Osteoblast (primary cell): ENCODE data around the gene RARB. TPM values are rescaled to one million over a fixed set of nuclear protein-coding genes. Genes with fewer than 3 reads are reported as not detected.

Experiments used
- DNase-seq: peaks from one replicate; pipeline ENCODE4 v3.0.0; 2011; ENCODE audit warnings: low spot score, mixed read lengths; ENCODE audit not compliant: insufficient read length; ENCODE audit errors: missing footprints
- H2AFZ ChIP-seq: 2 replicates; pipeline ENCODE4 v1.6.0; 2011; ENCODE audit warnings: mild to moderate bottlenecking, low read length
- H3K27ac ChIP-seq: 2 replicates; pipeline ENCODE4 v1.5.1; 2011; ENCODE audit warnings: mild to moderate bottlenecking, low read depth, low read length, moderate library complexity
- H3K27me3 ChIP-seq: 2 replicates; pipeline ENCODE4 v1.6.0; 2012; ENCODE audit warnings: mild to moderate bottlenecking, control low read depth, inconsistent platforms, low read length, moderate library complexity; ENCODE audit not compliant: insufficient read depth
- H3K36me3 ChIP-seq: 2 replicates; pipeline ENCODE4 v1.5.1; 2011; ENCODE audit warnings: mild to moderate bottlenecking, low read length, control low read depth, moderate library complexity; ENCODE audit not compliant: insufficient read depth
- H3K4me1 ChIP-seq: 2 replicates; pipeline ENCODE4 v1.5.1; 2011; ENCODE audit warnings: mild to moderate bottlenecking, low read length, control low read depth, moderate library complexity; ENCODE audit not compliant: insufficient read depth
- H3K4me2 ChIP-seq: 2 replicates; pipeline ENCODE4 v1.6.0; 2011; ENCODE audit warnings: mild to moderate bottlenecking, low read length; ENCODE audit not compliant: insufficient read depth
- H3K4me3 ChIP-seq: fragments of 200-600 bp; sonication (generic); 3 replicates; pipeline ENCODE4 v1.5.1; 2012; ENCODE audit warnings: mild to moderate bottlenecking, low read length, inconsistent platforms; ENCODE audit not compliant: insufficient read depth
- H3K79me2 ChIP-seq: 2 replicates; pipeline ENCODE4 v1.6.0; 2012; ENCODE audit warnings: mild to moderate bottlenecking, low read length, control low read depth, inconsistent platforms; ENCODE audit not compliant: insufficient read depth
- H3K9me3 ChIP-seq: 2 replicates; pipeline ENCODE4 v1.5.1; 2011; ENCODE audit warnings: low read depth, low read length, control low read depth
- H4K20me1 ChIP-seq: 2 replicates; pipeline ENCODE4 v1.6.0; 2012; ENCODE audit warnings: mild to moderate bottlenecking, low read length, control low read depth; ENCODE audit not compliant: insufficient read depth
- total RNA-seq: library from RNA; depleted of rRNA; stranded (reverse); fragments of >200 nt; gene quantifications from 2 replicates; pipeline ENCODE4 v1.2.3, GENCODE V29; 2012
- TF ChIP-seq, protein P1 (sequence below): IDR thresholded peaks from 2 replicates; pipeline ENCODE4 v1.5.1; 2011; ENCODE audit warnings: mild to moderate bottlenecking, low read depth, low read length, moderate library complexity; ENCODE audit errors: extremely low read depth

RARB gene
- total RNA-seq, 1 donor = 7.6 TPM

DNA sequence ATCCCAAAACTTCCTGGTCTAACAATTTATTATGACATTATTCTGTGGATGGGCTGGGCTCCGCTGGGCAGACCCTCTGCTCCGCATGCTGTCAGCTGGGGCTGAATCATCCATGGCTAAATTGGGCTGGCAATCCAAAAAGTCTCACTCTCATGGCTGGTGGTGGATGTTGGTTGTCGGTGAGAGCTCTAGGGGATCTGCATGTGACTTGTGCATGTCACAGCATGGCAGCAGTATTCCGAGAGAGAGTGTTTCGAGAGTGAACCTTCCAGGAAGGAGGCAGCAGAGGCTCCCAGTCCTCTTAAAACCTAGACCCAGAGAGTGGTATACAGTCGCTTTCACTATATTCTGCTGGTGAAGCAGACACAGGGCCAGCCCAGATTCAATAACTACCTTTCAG lies 9.9 kb downstream of the RARB start:
- no peaks in the 10 kb centered on the region for H4K20me1 ChIP-seq
- H3K4me3 ChIP-seq = no peak overlapping the region
- no peaks in the 10 kb centered on the region for H3K36me3 ChIP-seq
- no peak overlapping the region for H3K27ac ChIP-seq
- no peaks in the 10 kb centered on the region for H3K9me3 ChIP-seq
- TF ChIP-seq, protein P1, sequence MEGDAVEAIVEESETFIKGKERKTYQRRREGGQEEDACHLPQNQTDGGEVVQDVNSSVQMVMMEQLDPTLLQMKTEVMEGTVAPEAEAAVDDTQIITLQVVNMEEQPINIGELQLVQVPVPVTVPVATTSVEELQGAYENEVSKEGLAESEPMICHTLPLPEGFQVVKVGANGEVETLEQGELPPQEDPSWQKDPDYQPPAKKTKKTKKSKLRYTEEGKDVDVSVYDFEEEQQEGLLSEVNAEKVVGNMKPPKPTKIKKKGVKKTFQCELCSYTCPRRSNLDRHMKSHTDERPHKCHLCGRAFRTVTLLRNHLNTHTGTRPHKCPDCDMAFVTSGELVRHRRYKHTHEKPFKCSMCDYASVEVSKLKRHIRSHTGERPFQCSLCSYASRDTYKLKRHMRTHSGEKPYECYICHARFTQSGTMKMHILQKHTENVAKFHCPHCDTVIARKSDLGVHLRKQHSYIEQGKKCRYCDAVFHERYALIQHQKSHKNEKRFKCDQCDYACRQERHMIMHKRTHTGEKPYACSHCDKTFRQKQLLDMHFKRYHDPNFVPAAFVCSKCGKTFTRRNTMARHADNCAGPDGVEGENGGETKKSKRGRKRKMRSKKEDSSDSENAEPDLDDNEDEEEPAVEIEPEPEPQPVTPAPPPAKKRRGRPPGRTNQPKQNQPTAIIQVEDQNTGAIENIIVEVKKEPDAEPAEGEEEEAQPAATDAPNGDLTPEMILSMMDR = no peak
- no peak for DNase-seq
- H3K4me1 ChIP-seq = peaks cover 17% of the 10 kb centered on the region
- H3K79me2 ChIP-seq = peaks cover 65% of the 10 kb centered on the region
- H3K27me3 ChIP-seq = no peaks in the 10 kb centered on the region
- peak overlapping the region; percentile 9 for H3K4me2 ChIP-seq
- H2AFZ ChIP-seq = no peak overlapping the region

DNA sequence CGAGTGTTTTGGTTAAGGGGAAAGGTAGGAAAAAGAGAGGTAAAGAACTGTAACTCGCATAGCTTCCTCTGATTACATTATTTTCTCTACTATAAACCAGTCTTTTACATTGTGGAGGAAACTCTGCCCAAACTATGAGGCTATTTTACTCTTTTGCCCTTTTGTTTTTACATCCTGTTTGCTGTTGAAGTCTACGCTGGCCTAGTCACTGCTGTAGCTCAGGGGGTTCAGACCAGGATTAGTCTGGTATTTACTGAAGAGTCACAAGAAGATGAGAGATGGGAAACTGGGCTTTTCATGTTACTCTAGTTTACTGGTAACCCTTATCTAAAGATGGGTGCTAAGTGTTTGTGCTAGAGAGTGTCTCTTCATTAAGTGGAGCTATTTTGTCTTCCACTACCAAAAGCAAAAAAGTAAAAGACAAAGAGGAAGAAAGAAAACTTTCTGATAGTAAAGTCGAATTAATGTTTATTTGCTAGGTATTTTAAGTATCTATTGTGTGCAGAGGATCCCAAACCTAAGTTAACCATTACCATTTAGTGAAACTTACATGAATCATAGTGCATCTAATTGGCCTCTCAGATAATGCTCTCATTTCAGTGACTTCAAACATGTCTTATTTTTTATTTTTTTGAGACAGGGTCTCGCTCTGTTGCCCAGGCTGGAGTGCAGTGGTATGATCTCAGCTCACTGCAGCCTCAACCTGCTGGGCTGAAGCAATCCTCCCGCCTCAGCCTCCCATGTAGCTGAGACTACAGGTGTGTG lies 10.9 kb downstream of the RARB start:
- Histone ChIP-seq H3K4me2 (no peak overlapping the region), H2AFZ (no peak overlapping the region), H3K4me3 (no peak overlapping the region), H3K9me3 (no peaks in the 10 kb centered on the region), H3K36me3 (no peaks in the 10 kb centered on the region), H4K20me1 (no peaks in the 10 kb centered on the region), H3K27ac (peak overlapping the region; percentile 8), H3K27me3 (no peaks in the 10 kb centered on the region), H3K79me2 (peaks cover 56% of the 10 kb centered on the region), H3K4me1 (peaks cover 7% of the 10 kb centered on the region)
- TF ChIP-seq, protein P1 = no peak
- DNase-seq = no peak

DNA sequence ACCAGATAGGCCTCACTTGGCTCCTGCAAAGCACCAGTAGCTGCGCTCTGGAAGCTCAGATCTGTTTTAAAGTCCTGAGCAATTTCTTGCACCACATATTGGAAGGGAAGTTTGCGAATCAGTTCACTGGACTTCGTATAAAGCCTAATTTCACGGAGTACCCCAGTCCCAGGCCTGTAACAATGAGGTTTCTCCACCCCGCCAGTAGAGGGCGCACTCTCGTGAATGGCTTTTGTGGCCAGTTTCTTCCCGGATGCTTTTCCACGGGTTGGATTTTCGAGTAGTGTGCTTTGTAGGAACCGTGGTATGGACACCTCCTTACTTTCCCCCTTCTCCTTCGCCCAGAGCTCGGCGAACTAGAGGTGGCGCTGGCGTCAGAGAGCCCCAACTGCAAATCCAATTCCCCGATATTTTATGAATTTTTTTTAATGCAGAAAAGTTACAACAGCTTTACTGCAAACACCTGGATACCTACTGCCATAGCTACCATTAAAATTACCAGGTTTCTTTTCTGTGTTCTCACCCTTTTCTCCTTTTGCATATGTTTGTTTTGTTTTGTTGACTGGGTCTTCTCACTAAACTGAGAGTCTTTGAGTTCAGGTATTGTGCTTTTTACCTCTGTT lies 13.3 kb downstream of the RARB start:
- H2AFZ ChIP-seq = no peak overlapping the region
- no peaks in the 10 kb centered on the region for H3K36me3 ChIP-seq
- H4K20me1 ChIP-seq = no peaks in the 10 kb centered on the region
- peaks cover 5% of the 10 kb centered on the region for H3K4me1 ChIP-seq
- no peaks in the 10 kb centered on the region for H3K27me3 ChIP-seq
- no peak overlapping the region for H3K4me3 ChIP-seq
- TF ChIP-seq, protein P1 = peak; percentile 62
- no peak for DNase-seq
- H3K79me2 ChIP-seq = peaks cover 53% of the 10 kb centered on the region
- no peaks in the 10 kb centered on the region for H3K9me3 ChIP-seq
- H3K4me2 ChIP-seq = no peak overlapping the region
- H3K27ac ChIP-seq = no peak overlapping the region

DNA sequence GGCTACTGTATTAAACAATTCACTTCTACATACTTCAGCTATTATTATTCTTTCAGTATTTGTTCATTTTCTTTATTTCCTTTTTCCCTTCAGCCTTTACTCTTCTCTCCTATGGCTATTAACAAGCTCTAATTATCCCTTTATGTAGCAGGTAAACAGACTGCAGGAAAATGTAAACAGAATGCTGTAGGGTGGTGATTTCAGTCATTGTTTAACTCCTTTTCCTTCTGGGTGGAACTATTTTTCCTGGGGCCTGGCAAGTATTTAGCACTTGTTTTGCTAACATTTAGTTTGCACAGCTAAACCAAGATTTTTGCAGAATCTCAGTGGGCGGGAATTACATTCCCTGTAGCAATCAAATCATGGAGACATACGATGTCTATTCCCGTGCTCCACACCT lies 14.4 kb downstream of the RARB start:
- H3K27ac ChIP-seq = no peak overlapping the region
- H4K20me1 ChIP-seq = no peaks in the 10 kb centered on the region
- no peak overlapping the region for H3K4me2 ChIP-seq
- peaks cover 5% of the 10 kb centered on the region for H3K4me1 ChIP-seq
- H3K36me3 ChIP-seq = no peaks in the 10 kb centered on the region
- DNase-seq = no peak
- peaks cover 43% of the 10 kb centered on the region for H3K79me2 ChIP-seq
- no peak overlapping the region for H3K4me3 ChIP-seq
- TF ChIP-seq, protein P1 = no peak
- no peaks in the 10 kb centered on the region for H3K9me3 ChIP-seq
- no peaks in the 10 kb centered on the region for H3K27me3 ChIP-seq
- no peak overlapping the region for H2AFZ ChIP-seq
